HepG2 (cell line): ENCODE results near the gene PIEZO1. TPM values are rescaled to one million over a fixed set of nuclear protein-coding genes. Genes with fewer than 3 reads are reported as not detected.

Source experiments
- AKAP8 ChIP-seq: sonication (generic); formaldehyde crosslinking; IDR thresholded peaks from 2 replicates; pipeline ENCODE4 v1.5.1; 2020; ENCODE audit warnings: mild to moderate bottlenecking, missing genetic modification reagents
- CBX5 ChIP-seq: sonication (generic); formaldehyde crosslinking; IDR thresholded peaks from 2 replicates; pipeline ENCODE4 v1.4.0; 2020; ENCODE audit warnings: missing genetic modification reagents, borderline replicate concordance
- DMAP1 ChIP-seq: IDR thresholded peaks from 2 replicates; pipeline ENCODE4 v1.6.1; 2016
- ELF3 ChIP-seq: IDR thresholded peaks from 2 replicates; pipeline ENCODE4 v1.6.1; 2016; ENCODE audit warnings: missing genetic modification reagents, missing compliant biosample characterization
- FOSL2 ChIP-seq: sonication (generic); formaldehyde crosslinking; IDR thresholded peaks from 2 replicates; pipeline ENCODE4 v1.4.0; 2020; ENCODE audit warnings: missing genetic modification reagents
- HOXD1 ChIP-seq: sonication (generic); formaldehyde crosslinking; IDR thresholded peaks from 2 replicates; pipeline ENCODE4 v1.5.0; 2020; ENCODE audit warnings: missing genetic modification reagents
- KLF15 ChIP-seq: sonication (generic); formaldehyde crosslinking; IDR thresholded peaks from 2 replicates; pipeline ENCODE4 v1.8.1; 2023; ENCODE audit warnings: borderline replicate concordance, mild to moderate bottlenecking, inconsistent platforms, missing genetic modification reagents, mixed read lengths
- PCBP1 ChIP-seq: fragments of 200-400 bp; formaldehyde crosslinking; IDR thresholded peaks from 2 replicates; pipeline ENCODE4 v1.6.1; 2017; ENCODE audit warnings: mild to moderate bottlenecking, low read depth, low read length, borderline replicate concordance
- PCBP2 ChIP-seq: fragments of 200-400 bp; formaldehyde crosslinking; optimal IDR thresholded peaks from 2 replicates; pipeline ENCODE3; 2018; ENCODE audit warnings: low read length, low read depth; ENCODE audit not compliant: poor library complexity, severe bottlenecking
- RFXAP ChIP-seq: sonication (generic); formaldehyde crosslinking; IDR thresholded peaks from 2 replicates; pipeline ENCODE4 v1.4.0; 2020; ENCODE audit warnings: missing genetic modification reagents, borderline replicate concordance
- RXRB ChIP-seq: IDR thresholded peaks from 2 replicates; pipeline ENCODE4 v1.6.1; 2016; ENCODE audit warnings: borderline replicate concordance, missing genetic modification reagents, missing compliant biosample characterization
- SRSF1 ChIP-seq: fragments of 200-400 bp; formaldehyde crosslinking; optimal IDR thresholded peaks from 2 replicates; pipeline ENCODE3; 2017; ENCODE audit warnings: mild to moderate bottlenecking, low read depth, low read length, moderate library complexity
- SUZ12 ChIP-seq: fragments of 150-350 bp; IDR thresholded peaks from 2 replicates; pipeline ENCODE4 v1.6.1; 2014; ENCODE audit warnings: low read depth, low read length
- THAP11 ChIP-seq: IDR thresholded peaks from 2 replicates; pipeline ENCODE4 v1.6.1; 2016; ENCODE audit warnings: missing biosample characterization, missing genetic modification reagents
- ZBTB20 ChIP-seq: sonication (generic); formaldehyde crosslinking; IDR thresholded peaks from 2 replicates; pipeline ENCODE4 v1.8.1; 2023; ENCODE audit warnings: missing genetic modification reagents, low read depth, mild to moderate bottlenecking, borderline replicate concordance
- ZBTB44 ChIP-seq: sonication (generic); formaldehyde crosslinking; IDR thresholded peaks from 2 replicates; pipeline ENCODE4 v1.4.0; 2020; ENCODE audit warnings: missing genetic modification reagents
- ZFY ChIP-seq: sonication (generic); formaldehyde crosslinking; IDR thresholded peaks from 2 replicates; pipeline ENCODE4 v1.4.0; 2020; ENCODE audit warnings: missing genetic modification reagents
- ZNF230 ChIP-seq: sonication (generic); formaldehyde crosslinking; IDR thresholded peaks from 2 replicates; pipeline ENCODE4 v1.4.0; 2020; ENCODE audit warnings: mild to moderate bottlenecking, missing genetic modification reagents
- ZNF468 ChIP-seq: sonication (generic); formaldehyde crosslinking; IDR thresholded peaks from 2 replicates; pipeline ENCODE4 v1.8.0; 2022; ENCODE audit warnings: mild to moderate bottlenecking, moderate library complexity, missing genetic modification reagents
- ZNF704 ChIP-seq: sonication (generic); formaldehyde crosslinking; IDR thresholded peaks from 2 replicates; pipeline ENCODE4 v1.8.1; 2023; ENCODE audit warnings: mild to moderate bottlenecking, inconsistent platforms, moderate library complexity, missing genetic modification reagents, borderline replicate concordance
- polyA plus RNA-seq, 8 experiments: library from polyadenylated mRNA; depleted of rRNA in 3 of 8; stranded (reverse) in 7 of 8; unstranded in 1 of 8; fragments of >200 nt; fragmentation: Illumina TruSeq in 4 of 8; extraction: Trizol in 4 of 8; gene quantifications; 2 replicates each; pipeline versions ENCODE4 v1.2.1 to v1.2.3, GENCODE V29; 2011 to 2016; ENCODE audit warnings: low read depth in 4 of 8, missing spikeins in 1 of 8, mixed read lengths in 1 of 8; ENCODE audit not compliant: insufficient read depth in 1 of 8
- total RNA-seq, 5 experiments: library from RNA; depleted of rRNA; stranded (reverse); fragments of >200 nt; fragmentation: Illumina TruSeq; extraction: Trizol; gene quantifications; 2 replicates each; pipeline ENCODE4 v1.2.3, GENCODE V29; 2016; ENCODE audit warnings: low read depth in 1 of 5
- TF ChIP-seq, protein P1 (sequence below): sonication (generic); formaldehyde crosslinking; IDR thresholded peaks from 2 replicates; pipeline ENCODE4 v1.9.0; 2021; ENCODE audit warnings: missing genetic modification reagents, borderline replicate concordance
- TF ChIP-seq, protein P2 (sequence below): IDR thresholded peaks from 2 replicates; pipeline ENCODE4 v1.6.1; 2016; ENCODE audit warnings: missing compliant biosample characterization, missing genetic modification reagents, borderline replicate concordance

Gene PIEZO1
- total and polyA plus RNA-seq, 2 of the 13 experiments (the other 11 are each of a cell fraction or from before 2014, with no cell fraction given): 67.9 to 85.0 TPM

- TF ChIP-seq ZNF704 (CRISPR knock-in tag) (no peak), SRSF1 (peak; percentile 40), FOSL2 (CRISPR knock-in tag) (0 out of 2 replicates have a peak, but pooled peaks have one; percentile 3), PCBP1 (no peak), HOXD1 (no peak), AKAP8 (CRISPR knock-in tag) (peak; percentile 77; the same call in 1 of the 2 replicates), SUZ12 (no peak), ZNF468 (CRISPR knock-in tag) (no peak), KLF15 (CRISPR knock-in tag) (no peak), ELF3 (CRISPR knock-in tag) (no peak), ZBTB20 (CRISPR knock-in tag) (no peak), RXRB (CRISPR knock-in tag) (no peak), ZNF230 (CRISPR knock-in tag) (no peak), CBX5 (CRISPR knock-in tag) (no peak), PCBP2 (no peak), ZFY (CRISPR knock-in tag) (no peak), DMAP1 (CRISPR knock-in tag) (no peak), THAP11 (CRISPR knock-in tag) (no peak), ZBTB44 (no peak), RFXAP (CRISPR knock-in tag) (no peak)
- TF ChIP-seq, protein P1, sequence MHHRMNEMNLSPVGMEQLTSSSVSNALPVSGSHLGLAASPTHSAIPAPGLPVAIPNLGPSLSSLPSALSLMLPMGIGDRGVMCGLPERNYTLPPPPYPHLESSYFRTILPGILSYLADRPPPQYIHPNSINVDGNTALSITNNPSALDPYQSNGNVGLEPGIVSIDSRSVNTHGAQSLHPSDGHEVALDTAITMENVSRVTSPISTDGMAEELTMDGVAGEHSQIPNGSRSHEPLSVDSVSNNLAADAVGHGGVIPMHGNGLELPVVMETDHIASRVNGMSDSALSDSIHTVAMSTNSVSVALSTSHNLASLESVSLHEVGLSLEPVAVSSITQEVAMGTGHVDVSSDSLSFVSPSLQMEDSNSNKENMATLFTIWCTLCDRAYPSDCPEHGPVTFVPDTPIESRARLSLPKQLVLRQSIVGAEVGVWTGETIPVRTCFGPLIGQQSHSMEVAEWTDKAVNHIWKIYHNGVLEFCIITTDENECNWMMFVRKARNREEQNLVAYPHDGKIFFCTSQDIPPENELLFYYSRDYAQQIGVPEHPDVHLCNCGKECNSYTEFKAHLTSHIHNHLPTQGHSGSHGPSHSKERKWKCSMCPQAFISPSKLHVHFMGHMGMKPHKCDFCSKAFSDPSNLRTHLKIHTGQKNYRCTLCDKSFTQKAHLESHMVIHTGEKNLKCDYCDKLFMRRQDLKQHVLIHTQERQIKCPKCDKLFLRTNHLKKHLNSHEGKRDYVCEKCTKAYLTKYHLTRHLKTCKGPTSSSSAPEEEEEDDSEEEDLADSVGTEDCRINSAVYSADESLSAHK (CRISPR knock-in tag): no peak
- TF ChIP-seq, protein P2, sequence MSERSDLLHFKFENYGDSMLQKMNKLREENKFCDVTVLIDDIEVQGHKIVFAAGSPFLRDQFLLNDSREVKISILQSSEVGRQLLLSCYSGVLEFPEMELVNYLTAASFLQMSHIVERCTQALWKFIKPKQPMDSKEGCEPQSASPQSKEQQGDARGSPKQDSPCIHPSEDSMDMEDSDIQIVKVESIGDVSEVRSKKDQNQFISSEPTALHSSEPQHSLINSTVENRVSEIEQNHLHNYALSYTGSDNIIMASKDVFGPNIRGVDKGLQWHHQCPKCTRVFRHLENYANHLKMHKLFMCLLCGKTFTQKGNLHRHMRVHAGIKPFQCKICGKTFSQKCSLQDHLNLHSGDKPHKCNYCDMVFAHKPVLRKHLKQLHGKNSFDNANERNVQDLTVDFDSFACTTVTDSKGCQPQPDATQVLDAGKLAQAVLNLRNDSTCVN (CRISPR knock-in tag): no peak
These were observed 22.2 kb upstream of the PIEZO1 start (continued) for GRCh38 chr16:88807142-88807625.
